ENCODE measurements around the gene MPL.

Gene MPL

GRCh38 chr1:43302721-43303470, 34.7 kb upstream of the MPL start:
- no peak for DNase-seq (ENCODE audit: extremely low read depth, low read depth)
- TF ChIP-seq CTCF (IDR thresholded peaks at IDR 0.05; ENCODE audit: low read depth, low read length), result no peak

- TF ChIP-seq CTCF (IDR thresholded peaks at IDR 0.05; ENCODE audit: low read depth, low read length), result no peak
- no peak for DNase-seq (ENCODE audit: extremely low read depth, low read depth)
These were observed 33.9 kb upstream of the MPL start for GRCh38 chr1:43303471-43304313.

GRCh38 chr1:43304314-43304681, 33.3 kb upstream of the MPL start:
- no peak for DNase-seq (ENCODE audit: extremely low read depth, low read depth)
- no peak for TF ChIP-seq CTCF (IDR thresholded peaks at IDR 0.05; ENCODE audit: low read depth, low read length)

- TF ChIP-seq CTCF (IDR thresholded peaks at IDR 0.05; ENCODE audit: low read depth, low read length), result no peak
- no peak for DNase-seq (ENCODE audit: extremely low read depth, low read depth)
These were observed 32.8 kb upstream of the MPL start for GRCh38 chr1:43304771-43305300.

GRCh38 chr1:43305461-43305860, 32.2 kb upstream of the MPL start:
- DNase-seq (ENCODE audit: extremely low read depth, low read depth), result no peak
- TF ChIP-seq CTCF (IDR thresholded peaks at IDR 0.05; ENCODE audit: low read depth, low read length), result no peak

- no peak for DNase-seq (ENCODE audit: extremely low read depth, low read depth)
- TF ChIP-seq CTCF (IDR thresholded peaks at IDR 0.05; ENCODE audit: low read depth, low read length), result no peak
These were observed 31.5 kb upstream of the MPL start for GRCh38 chr1:43305926-43306687.

All from AG09319 (cell line).